HG02852 (cell line): ENCODE data around the gene AKR1C3.
"Not testable (repeated sequence)": the region's sequence is repeated elsewhere in the genome, so short reads cannot be mapped to it uniquely, and the experiment has no call there.

Source experiments
- ATAC-seq: cut with Tn5 transposase; IDR thresholded peaks from one replicate; pipeline ENCODE4 v1.9.1; 2021; ENCODE audit warnings: mild to moderate bottlenecking, moderate library complexity; ENCODE audit not compliant: unreplicated experiment

The AKR1C3 gene

DNA sequence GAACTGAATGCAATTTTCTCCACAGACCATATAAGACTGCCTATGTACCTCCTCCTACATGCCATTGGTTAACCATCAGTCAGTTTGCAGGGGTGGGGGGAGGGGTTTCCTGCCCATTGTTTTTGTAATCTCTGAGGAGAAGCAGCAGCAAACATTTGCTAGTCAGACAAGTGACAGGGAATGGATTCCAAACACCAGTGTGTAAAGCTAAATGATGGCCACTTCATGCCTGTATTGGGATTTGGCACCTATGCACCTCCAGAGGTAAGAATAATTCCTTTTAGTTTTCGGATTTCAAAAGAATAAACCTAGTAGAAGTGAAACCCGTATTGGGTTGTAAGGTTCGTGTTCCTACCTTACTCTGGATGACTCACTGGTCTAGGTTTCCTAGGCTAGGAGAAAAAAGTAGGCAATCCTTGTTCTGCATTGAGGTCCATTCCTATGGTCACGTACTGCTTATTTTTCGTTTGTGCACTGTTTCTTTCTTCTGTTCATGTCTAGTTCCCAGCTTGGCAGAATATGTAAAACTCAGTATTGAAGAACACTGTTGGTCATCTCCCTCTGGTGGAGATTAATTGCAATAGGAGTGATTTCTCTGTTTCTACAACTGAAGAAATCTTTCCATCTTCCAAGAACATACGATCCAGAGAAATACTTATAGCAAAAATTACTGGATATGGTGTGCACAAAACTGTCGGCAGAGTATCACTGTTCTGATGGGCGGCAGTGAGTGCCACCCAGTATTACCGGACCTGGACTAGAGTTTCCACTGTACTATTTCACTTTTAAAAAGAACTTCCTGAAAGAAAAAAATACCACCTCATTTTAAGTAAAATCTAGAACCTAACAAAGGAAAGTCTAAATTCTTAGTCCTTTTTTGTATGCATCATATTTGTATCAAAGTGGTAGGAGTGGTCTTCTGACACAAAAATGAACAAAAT lies at the start of gene AKR1C3:
AKR1C3 (plus strand) TSS at position 150 of the 941 bp plus-strand sequence; CDS start at position 181, 31 bp downstream.
- ATAC-seq: no peak

- no peak for ATAC-seq
Observed at GRCh38 chr10:5045095-5045494, 49.1 kb upstream of the AKR1C3 start.

DNA sequence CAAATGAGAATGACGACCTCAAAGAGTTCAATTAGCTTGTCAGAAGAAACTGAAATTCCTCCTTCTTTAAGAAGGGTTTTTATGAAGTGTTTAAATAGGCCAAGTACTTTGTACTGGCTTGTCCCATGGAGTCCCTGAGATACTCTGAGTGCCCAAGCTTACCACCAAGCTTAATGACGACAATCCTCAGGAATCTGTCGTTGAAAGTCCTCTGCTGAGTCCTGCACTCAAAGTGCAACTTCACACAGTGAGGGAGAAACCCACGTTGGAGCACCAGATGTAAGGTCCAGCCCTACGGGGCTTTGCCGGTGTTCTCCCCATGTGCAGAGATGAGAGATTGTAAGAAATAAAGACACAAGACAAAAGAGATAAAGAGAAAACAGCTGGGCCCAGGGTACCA lies 47.8 kb upstream of the AKR1C3 start:
- ATAC-seq: no peak

GRCh38 chr10:5047055-5047454 lies 47.2 kb upstream of the AKR1C3 start:
- ATAC-seq: not testable (repeated sequence)

- ATAC-seq: no peak
Observed at GRCh38 chr10:5047912-5048628, 46.1 kb upstream of the AKR1C3 start.

DNA sequence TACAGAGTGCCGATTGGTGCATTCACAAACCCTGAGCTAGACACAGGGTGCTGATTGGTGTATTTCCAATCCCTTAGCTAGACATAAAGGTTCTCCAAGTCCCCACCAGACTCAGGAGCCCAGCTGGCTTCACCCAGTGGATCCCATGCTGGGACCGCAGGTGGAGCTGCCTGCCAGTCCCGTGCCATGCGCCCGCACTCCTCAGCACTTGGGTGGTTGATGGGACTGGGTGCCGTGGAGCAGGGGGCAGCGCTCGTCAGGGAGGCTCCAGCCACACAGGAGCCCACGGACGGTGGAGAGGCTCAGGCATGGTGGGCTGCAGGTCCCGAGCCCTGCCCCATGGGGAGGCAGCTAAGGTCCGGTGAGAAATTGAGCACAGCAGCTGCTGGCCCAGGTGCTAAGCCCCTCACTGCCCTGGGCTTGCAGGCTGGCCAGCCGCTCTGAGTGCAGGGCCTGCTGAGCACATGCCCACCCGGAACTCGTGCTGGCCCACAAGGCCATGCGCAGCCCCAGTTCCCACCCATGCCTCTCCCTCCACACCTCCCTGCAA lies 41.2 kb upstream of the AKR1C3 start:
- not testable (repeated sequence) for ATAC-seq

DNA sequence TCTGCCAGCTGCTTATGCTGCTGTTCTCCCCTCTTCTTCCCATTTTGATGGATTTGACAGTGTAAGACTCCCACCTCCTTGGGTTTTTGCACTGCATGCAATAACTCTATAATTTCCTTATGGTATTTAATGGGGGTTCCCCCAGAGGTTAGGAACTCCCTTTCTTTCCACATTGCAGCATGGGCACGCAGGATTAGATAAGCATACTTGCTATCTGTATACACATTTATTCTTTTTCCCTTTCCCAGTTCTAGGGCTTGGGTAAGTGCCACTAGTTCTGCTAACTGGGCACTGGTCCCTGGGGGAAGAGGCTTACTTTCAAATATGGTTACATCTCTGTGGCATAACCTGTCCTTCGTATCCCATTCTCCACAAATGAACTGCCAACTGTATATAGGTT lies 39.4 kb upstream of the AKR1C3 start:
- ATAC-seq: not testable (repeated sequence)

- not testable (repeated sequence) for ATAC-seq
Observed at GRCh38 chr10:5059267-5059666, 34.9 kb upstream of the AKR1C3 start.

GRCh38 chr10:5060791-5061190 lies 33.4 kb upstream of the AKR1C3 start:
- ATAC-seq: not testable (repeated sequence)

DNA sequence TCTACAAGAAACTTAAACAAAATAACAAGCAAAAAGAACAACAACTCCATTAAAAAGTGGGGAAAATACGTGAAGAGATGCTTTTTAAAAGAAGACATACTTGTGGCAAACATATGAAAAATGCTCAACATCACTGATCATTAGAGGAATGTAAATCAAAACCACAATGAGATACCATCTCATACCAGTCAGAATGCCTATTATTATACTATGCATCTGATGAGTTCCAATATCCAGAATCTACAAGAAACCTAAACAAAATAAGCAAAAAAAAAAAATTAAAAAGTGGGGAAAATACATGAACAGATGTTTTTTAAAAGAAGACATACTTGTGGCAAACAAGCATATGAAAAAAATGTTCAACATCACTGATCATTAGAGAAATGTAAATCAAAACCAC lies 29.6 kb upstream of the AKR1C3 start:
- no peak for ATAC-seq

- ATAC-seq: no peak
Observed at GRCh38 chr10:5068274-5068984, 25.8 kb upstream of the AKR1C3 start.

GRCh38 chr10:5070648-5071410 lies 23.4 kb upstream of the AKR1C3 start:
- ATAC-seq: no peak

DNA sequence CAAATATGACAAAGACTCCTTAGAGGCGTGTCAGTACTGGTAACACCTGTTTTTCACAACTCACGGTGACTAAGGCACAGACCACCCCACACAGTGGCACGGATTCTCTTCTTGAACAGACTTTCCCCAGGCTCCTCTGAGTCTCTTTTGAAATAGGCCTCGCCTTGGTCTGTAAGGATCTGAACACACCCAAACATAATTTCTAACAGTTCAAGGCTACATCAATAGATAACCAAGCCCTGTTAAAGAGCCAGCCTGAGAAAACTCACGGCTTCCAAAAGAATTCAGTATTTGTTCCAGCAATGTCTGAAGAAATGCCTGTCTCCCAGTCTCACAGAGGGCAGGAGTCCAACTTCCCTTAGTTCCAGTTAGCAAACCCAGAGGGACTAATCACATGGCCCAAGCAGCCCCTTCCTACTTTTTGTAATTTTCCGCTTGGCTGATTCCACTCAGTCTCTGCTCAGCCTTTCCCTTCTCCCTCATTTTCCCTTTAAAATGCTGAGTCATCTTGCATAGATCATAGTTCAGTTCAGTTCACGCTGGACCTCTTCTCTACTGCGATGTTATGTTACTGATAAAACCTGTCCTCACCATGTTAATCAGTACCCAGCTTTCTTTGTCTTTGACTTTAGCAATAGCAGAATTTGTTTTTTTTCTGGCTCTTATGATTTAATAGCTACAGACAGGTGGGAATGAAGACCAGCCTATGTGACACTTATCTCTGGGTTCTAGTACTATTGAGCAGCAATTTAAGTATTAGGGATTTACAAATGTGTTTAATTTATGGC lies 22.6 kb upstream of the AKR1C3 start:
- ATAC-seq: no peak

DNA sequence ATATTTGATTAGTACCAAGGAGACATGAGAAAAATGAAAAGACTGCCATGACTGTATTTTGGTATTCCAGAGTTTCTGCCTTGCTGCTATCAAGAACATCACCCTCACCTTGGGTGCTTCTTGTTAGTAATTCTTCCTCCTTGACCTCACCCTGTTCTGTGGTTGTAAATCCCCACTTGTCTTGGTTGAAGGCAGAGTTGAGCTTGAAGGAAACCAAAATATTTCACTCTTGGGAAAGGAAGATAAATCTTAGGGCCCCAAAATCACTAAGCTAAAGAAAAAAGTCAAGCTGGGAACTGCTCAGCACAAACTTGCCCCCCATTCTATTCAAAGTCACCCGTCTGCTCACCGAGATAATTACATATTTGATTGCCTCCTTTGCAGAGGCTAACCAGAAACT lies 20.6 kb upstream of the AKR1C3 start:
- no peak for ATAC-seq

DNA sequence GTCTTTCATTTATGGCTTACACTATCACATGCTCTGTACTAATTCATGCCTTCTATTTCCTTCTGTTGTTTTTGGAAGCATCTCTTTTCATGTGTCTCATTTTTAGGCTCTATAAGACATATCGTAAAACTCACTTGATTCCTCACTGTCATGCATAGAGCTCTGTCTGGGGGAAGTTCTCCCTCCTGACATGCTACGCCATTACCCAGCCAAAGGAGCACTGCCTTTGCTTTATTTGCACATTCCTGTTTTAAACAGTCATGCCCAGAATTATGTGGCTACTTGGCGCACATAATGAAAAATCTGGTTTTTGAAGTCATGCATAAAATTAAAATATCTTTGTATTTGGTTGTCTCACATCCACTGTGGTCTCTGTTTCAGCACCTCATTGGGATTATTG lies 17.6 kb upstream of the AKR1C3 start:
- ATAC-seq: no peak

DNA sequence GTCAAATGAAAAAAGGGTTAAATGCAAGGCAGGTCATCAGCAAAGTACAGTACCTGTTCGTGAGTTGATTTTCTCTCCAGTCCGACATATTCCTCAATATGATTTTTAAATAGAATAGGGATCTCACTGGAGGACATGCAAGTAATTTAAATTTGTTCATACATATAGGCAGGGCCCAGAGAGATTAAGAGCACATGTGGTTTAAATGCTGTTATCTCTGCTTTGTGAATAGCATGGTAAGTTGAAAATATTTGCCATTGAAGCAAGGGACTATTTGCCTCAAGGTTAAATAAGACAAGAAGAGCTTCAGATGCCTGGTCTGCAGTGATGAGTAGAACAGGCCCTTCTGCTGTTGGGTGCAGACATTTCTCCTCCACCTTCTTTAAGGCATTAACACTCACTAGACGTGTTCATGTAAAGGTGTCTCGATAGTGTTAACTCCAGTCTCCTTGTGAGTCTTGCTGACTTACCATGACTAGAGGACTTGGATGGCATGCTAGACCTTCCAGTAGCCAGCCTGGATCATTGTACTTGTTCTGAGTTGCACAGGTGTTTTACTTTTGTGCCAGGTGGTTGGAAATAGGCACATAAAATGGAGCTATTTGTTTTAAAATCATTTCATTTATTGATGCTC lies 15.6 kb upstream of the AKR1C3 start:
- no peak for ATAC-seq

- ATAC-seq: no peak
Observed at GRCh38 chr10:5079306-5079830, 14.8 kb upstream of the AKR1C3 start.

- no peak for ATAC-seq
Observed at GRCh38 chr10:5079836-5080235, 14.4 kb upstream of the AKR1C3 start.

DNA sequence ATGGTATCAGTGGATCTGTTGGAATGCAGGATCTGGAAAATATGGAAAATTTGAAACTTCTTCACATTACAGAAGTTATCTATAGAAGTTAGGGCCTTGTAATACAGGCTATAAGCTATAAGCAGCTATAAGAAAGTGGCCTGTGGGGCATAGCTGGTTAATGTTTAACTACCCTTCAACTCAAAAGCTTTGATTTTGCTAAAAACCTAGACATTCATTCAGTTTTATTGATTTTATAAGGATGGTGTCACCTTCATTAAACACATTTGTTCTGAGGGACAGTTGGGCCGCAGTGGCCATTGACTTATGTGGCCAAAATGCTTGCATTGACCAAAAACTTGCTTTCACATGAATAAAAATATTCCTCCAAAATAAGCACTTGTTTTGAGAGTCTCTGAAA lies 13.1 kb upstream of the AKR1C3 start:
- no peak for ATAC-seq
